Right atrium auricular region (tissue), 2 donors: ENCODE measurements around the gene VCPKMT. TPM values are rescaled to one million over a fixed set of nuclear protein-coding genes. Genes with fewer than 3 reads are reported as not detected.

Experiments used
- DNase-seq: peaks from one replicate; pipeline ENCODE4 v3.0.0-alpha.2; 2019; ENCODE audit warnings: low spot score
- H3K27ac ChIP-seq, 2 donors: fragments of 200-600 bp; sonication (generic); 1 replicate in 1 of 2; 2 replicates in 1 of 2; pipeline ENCODE4 v1.5.1; 2016 to 2019
- H3K27me3 ChIP-seq, 2 donors: fragments of 200-600 bp; sonication (generic); one replicate each; pipeline versions ENCODE4 v1.5.1 to v1.6.0; 2017 to 2019
- H3K36me3 ChIP-seq: fragments of 200-600 bp; sonication (generic); one replicate; pipeline ENCODE4 v1.5.1; 2016
- H3K4me1 ChIP-seq, 2 donors: fragments of 200-600 bp; sonication (generic); one replicate each; pipeline versions ENCODE4 v1.5.1 to v1.6.0; 2017 to 2019
- H3K4me3 ChIP-seq, 2 donors: fragments of 200-600 bp; sonication (generic); 1 replicate in 1 of 2; 2 replicates in 1 of 2; pipeline ENCODE4 v1.5.1; 2017 to 2019; ENCODE audit warnings: mild to moderate bottlenecking in 1 of 2, moderate library complexity in 1 of 2
- H3K9me3 ChIP-seq, 2 donors: fragments of 200-600 bp; sonication (generic); one replicate each; pipeline ENCODE4 v1.5.1; 2019
- total RNA-seq, 2 donors: library from RNA; depleted of rRNA; stranded (reverse); fragments of >200 nt; gene quantifications; one replicate each; pipeline ENCODE4 v1.1.0, GENCODE V29; 2016
- TF ChIP-seq, protein P1 (sequence below), 2 donors: fragments of 200-600 bp; sonication (generic); IDR thresholded peaks; one replicate each; pipeline ENCODE4 v1.5.1; 2019; ENCODE audit warnings: antibody characterized with exemption in 2 of 2

The VCPKMT gene
- total RNA-seq, 2 donors from 2014 or later: 1.5 to 2.4 TPM

DNA sequence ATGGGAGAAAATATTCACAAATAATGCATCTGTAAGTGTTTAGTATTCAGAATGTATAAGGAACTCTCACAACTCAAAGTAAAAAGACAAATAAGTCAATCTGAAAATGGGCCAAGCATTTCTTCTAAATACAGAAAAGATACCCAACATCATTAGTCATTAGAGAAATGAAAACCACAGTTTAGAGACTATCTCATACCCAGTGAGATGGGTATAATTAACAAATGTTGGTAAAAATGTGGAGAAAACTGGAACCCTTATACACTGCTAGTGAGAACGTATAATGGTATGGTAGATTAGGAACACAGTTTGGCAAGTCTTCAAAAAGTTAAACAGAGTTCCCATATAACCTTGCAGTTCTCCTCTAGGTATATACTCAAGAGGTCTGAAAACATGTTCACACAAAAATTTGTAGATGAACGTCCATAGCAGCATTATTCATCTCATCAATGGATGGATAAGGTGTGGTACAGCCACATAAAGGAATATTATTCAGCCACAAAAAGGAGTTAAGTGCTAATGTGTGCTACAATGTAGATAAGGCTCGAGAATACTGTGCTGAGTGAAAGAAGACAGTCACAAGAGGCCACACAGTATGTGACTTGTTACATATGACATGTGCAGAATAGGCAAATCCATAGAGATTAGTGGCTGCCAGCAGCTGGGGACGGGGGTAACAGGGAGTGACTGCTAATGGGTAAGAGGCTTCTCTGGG is 5.9 kb downstream of the VCPKMT start:
- H3K27me3 ChIP-seq: no peaks in the 10 kb centered on the region
- no peak overlapping the region for H3K27ac ChIP-seq
- DNase-seq: no peak
- peaks cover 0 to 4% of the 10 kb centered on the region in 2 donors for H3K4me1 ChIP-seq
- no peak overlapping the region for H3K4me3 ChIP-seq
- H3K9me3 ChIP-seq: no peaks in the 10 kb centered on the region
- TF ChIP-seq, protein P1, sequence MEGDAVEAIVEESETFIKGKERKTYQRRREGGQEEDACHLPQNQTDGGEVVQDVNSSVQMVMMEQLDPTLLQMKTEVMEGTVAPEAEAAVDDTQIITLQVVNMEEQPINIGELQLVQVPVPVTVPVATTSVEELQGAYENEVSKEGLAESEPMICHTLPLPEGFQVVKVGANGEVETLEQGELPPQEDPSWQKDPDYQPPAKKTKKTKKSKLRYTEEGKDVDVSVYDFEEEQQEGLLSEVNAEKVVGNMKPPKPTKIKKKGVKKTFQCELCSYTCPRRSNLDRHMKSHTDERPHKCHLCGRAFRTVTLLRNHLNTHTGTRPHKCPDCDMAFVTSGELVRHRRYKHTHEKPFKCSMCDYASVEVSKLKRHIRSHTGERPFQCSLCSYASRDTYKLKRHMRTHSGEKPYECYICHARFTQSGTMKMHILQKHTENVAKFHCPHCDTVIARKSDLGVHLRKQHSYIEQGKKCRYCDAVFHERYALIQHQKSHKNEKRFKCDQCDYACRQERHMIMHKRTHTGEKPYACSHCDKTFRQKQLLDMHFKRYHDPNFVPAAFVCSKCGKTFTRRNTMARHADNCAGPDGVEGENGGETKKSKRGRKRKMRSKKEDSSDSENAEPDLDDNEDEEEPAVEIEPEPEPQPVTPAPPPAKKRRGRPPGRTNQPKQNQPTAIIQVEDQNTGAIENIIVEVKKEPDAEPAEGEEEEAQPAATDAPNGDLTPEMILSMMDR (IDR thresholded peaks at IDR 0.05): no peak
- H3K36me3 ChIP-seq: peaks cover 56% of the 10 kb centered on the region

DNA sequence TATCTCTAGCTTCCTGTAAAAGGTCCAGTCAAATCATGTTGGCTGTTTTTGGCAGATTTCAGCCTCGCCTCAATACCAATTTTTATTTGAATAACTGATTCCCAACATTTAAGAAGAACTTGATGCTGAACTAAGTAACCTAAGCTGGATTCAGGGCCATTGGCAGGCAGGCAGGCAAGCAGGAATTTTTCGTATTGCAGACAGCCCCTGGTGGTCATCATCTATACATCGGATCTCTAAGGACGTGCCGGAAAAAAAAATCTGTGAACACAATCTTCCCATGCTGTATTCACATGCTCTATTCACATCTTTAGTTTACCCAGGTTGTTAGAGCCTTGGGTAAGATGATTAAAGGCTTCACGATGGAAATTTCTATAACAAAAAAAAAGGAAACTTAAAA is 7.0 kb downstream of the VCPKMT start:
- H3K27ac ChIP-seq: no peak overlapping the region
- H3K27me3 ChIP-seq: no peaks in the 10 kb centered on the region
- H3K9me3 ChIP-seq: no peaks in the 10 kb centered on the region
- no peak for DNase-seq
- no peaks in the 10 kb centered on the region for H3K4me1 ChIP-seq
- H3K4me3 ChIP-seq: no peak overlapping the region
- TF ChIP-seq, protein P1 (IDR thresholded peaks at IDR 0.05): no peak
- H3K36me3 ChIP-seq: peaks cover 53% of the 10 kb centered on the region

DNA sequence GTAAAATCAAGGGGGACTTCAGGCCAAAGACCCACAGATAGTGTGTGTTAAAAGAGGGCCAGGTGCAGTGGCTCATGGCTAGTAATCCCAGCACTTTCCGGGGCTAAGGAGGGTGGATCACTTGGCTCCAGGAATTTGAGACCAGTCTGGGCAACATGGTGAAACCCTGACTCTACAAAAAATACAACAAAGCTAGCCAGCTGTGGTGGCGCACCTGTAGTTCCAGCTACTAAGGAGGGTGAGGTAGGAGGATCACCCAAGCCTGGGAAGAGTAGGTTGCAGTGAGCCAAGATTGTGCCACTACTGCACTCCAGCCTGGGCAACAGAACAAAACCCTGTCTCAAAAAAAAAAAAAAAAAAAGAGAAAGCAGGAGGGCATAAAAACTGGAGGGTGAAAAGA is 8.5 kb downstream of the VCPKMT start:
- H3K4me3 ChIP-seq: no peak overlapping the region
- TF ChIP-seq, protein P1 (IDR thresholded peaks at IDR 0.05): no peak
- H3K27ac ChIP-seq: no peak overlapping the region
- no peaks in the 10 kb centered on the region for H3K4me1 ChIP-seq
- no peaks in the 10 kb centered on the region for H3K9me3 ChIP-seq
- no peak for DNase-seq
- H3K27me3 ChIP-seq: no peaks in the 10 kb centered on the region
- H3K36me3 ChIP-seq: peaks cover 40% of the 10 kb centered on the region

DNA sequence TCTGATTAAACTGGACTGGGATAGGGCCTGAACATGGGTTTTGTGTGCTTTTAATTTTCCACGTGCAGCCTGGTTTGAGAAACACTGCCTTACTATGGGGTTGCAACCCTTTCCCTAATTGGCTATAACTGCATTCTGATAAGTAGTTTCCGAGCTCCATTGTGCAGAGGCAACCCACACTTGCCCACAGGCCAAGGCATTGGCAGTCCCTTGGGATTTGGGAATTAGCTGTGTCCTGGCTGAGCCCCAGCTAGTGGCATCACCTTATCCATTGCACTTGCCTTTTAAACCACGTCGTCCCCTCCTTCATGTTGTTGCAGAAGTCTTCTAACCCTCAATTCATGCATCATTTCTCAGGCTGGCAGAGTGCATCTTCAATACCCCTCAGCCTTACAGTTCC is 10.2 kb downstream of the VCPKMT start:
- Histone ChIP-seq H3K27me3 (no peaks in the 10 kb centered on the region), H3K4me1 (no peaks in the 10 kb centered on the region), H3K36me3 (peaks cover 29% of the 10 kb centered on the region), H3K27ac (no peak overlapping the region), H3K9me3 (no peaks in the 10 kb centered on the region), H3K4me3 (no peak overlapping the region)
- no peak for DNase-seq
- TF ChIP-seq, protein P1 (IDR thresholded peaks at IDR 0.05): no peak

DNA sequence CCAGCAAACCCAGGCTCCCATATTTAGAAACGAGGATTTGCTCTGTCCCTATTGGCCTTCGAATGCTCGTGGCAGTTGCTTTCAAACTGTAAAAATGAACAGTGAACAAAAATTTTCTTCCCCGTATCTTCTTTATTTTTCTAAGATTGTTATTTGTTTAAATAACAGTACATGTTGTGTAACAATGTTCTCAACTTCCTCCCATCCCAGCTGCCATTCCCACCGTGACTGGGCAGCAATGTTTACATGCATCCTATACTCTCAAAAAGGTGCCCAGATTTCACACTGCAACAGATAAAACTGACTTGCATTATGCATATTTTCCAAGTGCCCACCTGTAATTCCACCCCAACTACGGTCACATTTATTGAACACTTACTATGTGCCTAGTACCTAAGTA is 12.8 kb downstream of the VCPKMT start:
- Histone ChIP-seq H3K27me3 (no peaks in the 10 kb centered on the region), H3K9me3 (no peaks in the 10 kb centered on the region), H3K4me1 (no peaks in the 10 kb centered on the region), H3K4me3 (no peak overlapping the region), H3K27ac (no peak overlapping the region), H3K36me3 (peaks cover 9% of the 10 kb centered on the region)
- TF ChIP-seq, protein P1 (IDR thresholded peaks at IDR 0.05): no peak
- no peak for DNase-seq

DNA sequence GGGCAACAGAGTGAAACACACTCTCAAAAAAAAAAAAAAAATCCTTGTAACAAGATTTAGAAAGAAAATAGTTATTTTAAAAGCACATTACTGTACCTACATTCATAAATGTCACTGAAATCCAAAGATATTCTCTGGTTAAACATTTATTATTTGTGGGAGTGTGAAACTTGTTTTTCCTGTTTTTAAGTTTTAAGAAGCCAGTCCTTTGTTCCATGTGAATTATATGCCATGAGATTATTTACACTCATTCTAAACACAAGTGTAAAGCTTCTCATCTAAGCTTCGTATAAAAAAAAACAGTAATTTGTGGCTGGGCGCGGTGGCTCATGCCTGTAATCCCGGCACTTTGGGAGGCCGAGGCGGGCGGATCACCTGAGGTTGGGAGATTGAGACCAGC is 15.0 kb downstream of the VCPKMT start:
- no peaks in the 10 kb centered on the region for H3K9me3 ChIP-seq
- no peaks in the 10 kb centered on the region for H3K27me3 ChIP-seq
- H3K4me1 ChIP-seq: no peaks in the 10 kb centered on the region
- TF ChIP-seq, protein P1 (IDR thresholded peaks at IDR 0.05): no peak
- no peak overlapping the region for H3K4me3 ChIP-seq
- no peak overlapping the region for H3K27ac ChIP-seq
- no peak for DNase-seq
- no peaks in the 10 kb centered on the region for H3K36me3 ChIP-seq
